Mesenchymal stem cell (in vitro differentiated cells and primary cell): ENCODE data around the gene PYROXD2.

Source experiments
- DNase-seq: peaks from one replicate; pipeline ENCODE4 v3.0.0-alpha.2; 2013
- H2AFZ ChIP-seq: one replicate; pipeline ENCODE4 v1.6.1; 2013; ENCODE audit warnings: low read depth, mild to moderate bottlenecking, control low read depth, inconsistent platforms, low read length, moderate library complexity
- H2AK5ac ChIP-seq: 2 replicates; pipeline ENCODE4 v1.6.1; 2013; ENCODE audit warnings: low read length, moderate library complexity, mild to moderate bottlenecking, inconsistent platforms; ENCODE audit not compliant: severe bottlenecking
- H2BK120ac ChIP-seq: one replicate; pipeline ENCODE4 v1.6.1; 2013; ENCODE audit warnings: low read depth, mild to moderate bottlenecking, inconsistent platforms, low read length, moderate library complexity
- H2BK12ac ChIP-seq, 2 experiments: one replicate each; pipeline ENCODE4 v1.6.1; 2013; ENCODE audit warnings: inconsistent platforms in 2 of 2, low read length in 2 of 2, mild to moderate bottlenecking in 2 of 2, moderate library complexity in 2 of 2, control low read depth in 1 of 2
- H2BK15ac ChIP-seq: one replicate; pipeline ENCODE4 v1.6.1; 2013; ENCODE audit warnings: mild to moderate bottlenecking, low read depth, inconsistent platforms; ENCODE audit not compliant: poor library complexity, severe bottlenecking
- H2BK5ac ChIP-seq: 2 replicates; pipeline ENCODE4 v1.6.1; 2013; ENCODE audit warnings: low read depth, mild to moderate bottlenecking, low read length, control low read depth, inconsistent platforms; ENCODE audit not compliant: poor library complexity, severe bottlenecking
- H3K14ac ChIP-seq, 2 experiments: one replicate each; pipeline ENCODE4 v1.6.1; 2013; ENCODE audit warnings: inconsistent platforms in 2 of 2, low read length in 2 of 2, control low read depth in 1 of 2, mild to moderate bottlenecking in 1 of 2, moderate library complexity in 1 of 2
- H3K18ac ChIP-seq, 2 experiments: one replicate each; pipeline ENCODE4 v1.6.1; 2013; ENCODE audit warnings: inconsistent platforms in 2 of 2, low read length in 2 of 2, control low read depth in 1 of 2, low read depth in 1 of 2, mild to moderate bottlenecking in 1 of 2
- H3K23ac ChIP-seq, 2 experiments: one replicate each; pipeline ENCODE4 v1.6.1; 2013; ENCODE audit warnings: inconsistent platforms in 2 of 2, low read length in 2 of 2, mild to moderate bottlenecking in 2 of 2, moderate library complexity in 2 of 2, control low read depth in 1 of 2
- H3K27ac ChIP-seq: 2 replicates; pipeline ENCODE4 v1.5.1; 2013; ENCODE audit warnings: mild to moderate bottlenecking, moderate library complexity, low read length, control low read depth, inconsistent platforms; ENCODE audit not compliant: poor library complexity, severe bottlenecking
- H3K27me3 ChIP-seq, 2 experiments: 2 replicates each; pipeline versions ENCODE4 v1.6.1 to v1.7.0; 2013; ENCODE audit warnings: low read length in 2 of 2, mild to moderate bottlenecking in 2 of 2, moderate library complexity in 2 of 2, control low read depth in 1 of 2, inconsistent platforms in 1 of 2; ENCODE audit not compliant: control insufficient read depth in 1 of 2, insufficient read depth in 1 of 2
- H3K36me3 ChIP-seq, 2 experiments: 2 replicates each; pipeline versions ENCODE4 v1.6.1 to v1.7.0; 2013; ENCODE audit warnings: low read length in 2 of 2, control low read depth in 1 of 2, inconsistent platforms in 1 of 2, low read depth in 1 of 2, mild to moderate bottlenecking in 1 of 2; ENCODE audit not compliant: insufficient read depth in 2 of 2, control insufficient read depth in 1 of 2
- H3K4ac ChIP-seq, 2 experiments: one replicate each; pipeline ENCODE4 v1.6.1; 2013; ENCODE audit warnings: inconsistent platforms in 2 of 2, low read length in 2 of 2, mild to moderate bottlenecking in 2 of 2, moderate library complexity in 2 of 2, control low read depth in 1 of 2, low read depth in 1 of 2
- H3K4me1 ChIP-seq: 2 replicates; pipeline ENCODE4 v1.6.1; 2013; ENCODE audit warnings: low read depth, low read length, control low read depth; ENCODE audit not compliant: control insufficient read depth, insufficient read depth
- H3K4me2 ChIP-seq: 2 replicates; pipeline ENCODE4 v1.6.1; 2013; ENCODE audit warnings: low read length, mild to moderate bottlenecking, inconsistent platforms; ENCODE audit not compliant: poor library complexity, severe bottlenecking
- H3K4me3 ChIP-seq, 2 experiments: 2 replicates each; pipeline versions ENCODE4 v1.5.1 to v1.7.0; 2013; ENCODE audit warnings: low read length in 2 of 2, mild to moderate bottlenecking in 2 of 2, control low read depth in 1 of 2, low read depth in 1 of 2; ENCODE audit not compliant: insufficient read depth in 1 of 2
- H3K79me1 ChIP-seq: replicated peaks from 2 replicates; pipeline ENCODE4 v1.6.1; 2013; ENCODE audit warnings: mild to moderate bottlenecking, control low read depth, low read length, inconsistent platforms; ENCODE audit not compliant: poor library complexity, severe bottlenecking
- H3K9ac ChIP-seq: 2 replicates; pipeline ENCODE4 v1.7.0; 2013; ENCODE audit warnings: mild to moderate bottlenecking, low read length, moderate library complexity
- H3K9me3 ChIP-seq: 2 replicates; pipeline ENCODE4 v1.7.0; 2013; ENCODE audit warnings: mild to moderate bottlenecking, low read length; ENCODE audit not compliant: control insufficient read depth
- H4K8ac ChIP-seq: one replicate; pipeline ENCODE4 v1.6.1; 2013; ENCODE audit warnings: inconsistent platforms, mild to moderate bottlenecking, low read length, moderate library complexity
- H4K91ac ChIP-seq: one replicate; pipeline ENCODE4 v1.6.1; 2013; ENCODE audit warnings: mild to moderate bottlenecking, low read length, inconsistent platforms
- WGBS: methylation state at CpG from one replicate; pipeline ENCODE4 v1.1.7; 2013; ENCODE audit warnings: mixed read lengths; 5-methylcytosine and 5-hydroxymethylcytosine counted together

The PYROXD2 gene

GRCh38 chr10:98424295-98425254 lies 9.6 kb upstream of the PYROXD2 start:
- H3K18ac ChIP-seq, result no peak overlapping the region
- H2AFZ ChIP-seq, result no peak overlapping the region
- no peak overlapping the region for H3K4me3 ChIP-seq
- no peaks in the 10 kb centered on the region for H3K79me1 ChIP-seq
- no peak overlapping the region for H3K9ac ChIP-seq
- H2BK12ac ChIP-seq, result no peak overlapping the region
- H2BK15ac ChIP-seq, result no peak overlapping the region
- no peak overlapping the region for H2BK120ac ChIP-seq
- no peak overlapping the region for H2BK5ac ChIP-seq
- H3K27me3 ChIP-seq, result no peaks in the 10 kb centered on the region
- H4K8ac ChIP-seq, result no peak overlapping the region
- WGBS, result 95% methylated on average over 21 of the region's 23 CpGs
- H3K4me1 ChIP-seq, result peaks cover 2% of the 10 kb centered on the region
- H3K27ac ChIP-seq, result no peak overlapping the region
- DNase-seq, result no peak
- H3K4ac ChIP-seq, result no peak overlapping the region
- no peaks in the 10 kb centered on the region for H3K9me3 ChIP-seq
- no peak overlapping the region for H2AK5ac ChIP-seq
- no peak overlapping the region for H3K23ac ChIP-seq
- no peak overlapping the region for H3K4me2 ChIP-seq
- H3K14ac ChIP-seq, result no peak overlapping the region
- no peak overlapping the region for H4K91ac ChIP-seq
- peaks cover 63 to 90% of the 10 kb centered on the region in 2 experiments for H3K36me3 ChIP-seq

DNA sequence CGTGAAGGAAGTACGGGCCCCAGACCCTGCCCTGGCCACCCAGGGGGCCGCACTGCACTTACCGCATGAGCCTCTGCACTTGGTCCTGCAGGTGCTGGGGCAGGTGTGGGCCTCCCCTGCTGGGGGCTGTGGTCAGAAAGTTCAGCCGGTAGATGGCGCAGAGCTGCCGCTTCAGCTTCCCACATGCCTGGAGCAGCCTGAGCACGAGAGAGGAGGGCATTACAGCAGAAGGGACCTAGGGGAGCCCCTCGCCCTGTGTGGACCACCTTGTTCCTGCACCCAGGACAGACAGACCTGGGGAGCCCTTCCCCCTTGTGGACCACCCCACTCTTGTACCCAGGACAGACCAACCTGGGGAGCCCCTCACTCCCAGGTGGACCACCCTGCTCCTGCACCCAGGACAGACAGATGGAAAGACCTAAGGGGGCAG lies 8.7 kb upstream of the PYROXD2 start:
- H3K27me3 ChIP-seq, result no peaks in the 10 kb centered on the region

GRCh38 chr10:98422182-98422581 lies 7.2 kb upstream of the PYROXD2 start:
- Histone ChIP-seq H3K27me3 (no peaks in the 10 kb centered on the region), H3K4me2 (no peak overlapping the region), H3K79me1 (no peaks in the 10 kb centered on the region), H3K36me3 (peaks cover 76 to 93% of the 10 kb centered on the region in 2 experiments), H3K9ac (no peak overlapping the region), H2BK15ac (peak overlapping the region; percentile 23), H2AFZ (no peak overlapping the region), H3K4ac (no peak overlapping the region), H2BK5ac (no peak overlapping the region), H2BK12ac (no peak overlapping the region), H4K8ac (no peak overlapping the region), H2AK5ac (no peak overlapping the region), H2BK120ac (no peak overlapping the region), H4K91ac (no peak overlapping the region), H3K23ac (no peak overlapping the region), H3K27ac (no peak overlapping the region), H3K4me3 (no peak overlapping the region), H3K14ac (no peak overlapping the region), H3K9me3 (no peaks in the 10 kb centered on the region), H3K4me1 (peaks cover 4% of the 10 kb centered on the region), H3K18ac (no peak overlapping the region)
- 93% methylated on average over 10 of the region's 10 CpGs for WGBS
- no peak for DNase-seq

More for the DNA sequence above, 8.7 kb upstream of the PYROXD2 start:
- H3K18ac ChIP-seq, result no peak overlapping the region
- WGBS, result 78% methylated on average over 9 of the region's 9 CpGs
- H3K4me3 ChIP-seq, result no peak overlapping the region
- no peak overlapping the region for H4K91ac ChIP-seq
- no peaks in the 10 kb centered on the region for H3K9me3 ChIP-seq
- H3K27ac ChIP-seq, result no peak overlapping the region
- no peaks in the 10 kb centered on the region for H3K79me1 ChIP-seq
- no peak overlapping the region for H2AFZ ChIP-seq
- H3K9ac ChIP-seq, result no peak overlapping the region
- H3K36me3 ChIP-seq, result peaks cover 68 to 94% of the 10 kb centered on the region in 2 experiments
- H3K4me1 ChIP-seq, result peaks cover 4% of the 10 kb centered on the region
- H3K14ac ChIP-seq, result no peak overlapping the region
- H3K23ac ChIP-seq, result no peak overlapping the region
- no peak overlapping the region for H3K4me2 ChIP-seq
- H3K4ac ChIP-seq, result no peak overlapping the region
- H2BK5ac ChIP-seq, result no peak overlapping the region
- no peak overlapping the region for H2BK15ac ChIP-seq
- H2AK5ac ChIP-seq, result no peak overlapping the region
- no peak overlapping the region for H2BK12ac ChIP-seq
- no peak overlapping the region for H2BK120ac ChIP-seq
- H4K8ac ChIP-seq, result no peak overlapping the region
- no peak for DNase-seq

- H3K27ac ChIP-seq, result no peak overlapping the region
- no peak overlapping the region for H4K8ac ChIP-seq
- 92% methylated on average over 9 of the region's 9 CpGs for WGBS
- H3K9me3 ChIP-seq, result no peaks in the 10 kb centered on the region
- no peak overlapping the region for H3K9ac ChIP-seq
- no peaks in the 10 kb centered on the region for H3K79me1 ChIP-seq
- no peak overlapping the region for H4K91ac ChIP-seq
- H3K4me3 ChIP-seq, result no peak overlapping the region
- H3K23ac ChIP-seq, result no peak overlapping the region
- H3K4ac ChIP-seq, result no peak overlapping the region
- DNase-seq, result no peak
- H2AFZ ChIP-seq, result no peak overlapping the region
- H3K4me1 ChIP-seq, result peaks cover 6% of the 10 kb centered on the region
- H2BK120ac ChIP-seq, result no peak overlapping the region
- H3K27me3 ChIP-seq, result no peaks in the 10 kb centered on the region
- no peak overlapping the region for H3K4me2 ChIP-seq
- H2BK12ac ChIP-seq, result no peak overlapping the region
- H3K14ac ChIP-seq, result no peak overlapping the region
- H3K18ac ChIP-seq, result peak overlapping the region in 1 of 2 experiments; percentile 4
- H2BK5ac ChIP-seq, result no peak overlapping the region
- H2AK5ac ChIP-seq, result no peak overlapping the region
- H2BK15ac ChIP-seq, result no peak overlapping the region
- H3K36me3 ChIP-seq, result peaks cover 76 to 93% of the 10 kb centered on the region in 2 experiments
Observed at GRCh38 chr10:98420786-98421185, 5.8 kb upstream of the PYROXD2 start.
